ENCODE results near the gene GNL2. TPM values are rescaled to one million over a fixed set of nuclear protein-coding genes. Genes with fewer than 3 reads are reported as not detected.

GNL2 gene
- total and polyA plus RNA-seq, 9 of the 15 experiments (the other 6 are each of a cell fraction or from before 2014, with no cell fraction given) = 156 to 371 (median 263) TPM

GRCh38 chr1:37605806-37606474 is 10.2 kb upstream of the GNL2 start (continued):
- TF ChIP-seq ZNF592 (IDR thresholded peaks at IDR 0.05) (no peak), CCAR2 (IDR thresholded peaks at IDR 0.05; ENCODE audit: low read depth, low read length) (no peak), ARNT (IDR thresholded peaks at IDR 0.05) (no peak), KLF10 (CRISPR knock-in tag; IDR thresholded peaks at IDR 0.05) (no peak), MGA (IDR thresholded peaks at IDR 0.05) (no peak), NRF1 (conservative IDR thresholded peaks at IDR 0.05 in 1 of 2, IDR thresholded peaks at IDR 0.05 in 1 of 2) (no peak), KAT2B (IDR thresholded peaks at IDR 0.05; ENCODE audit: low read depth, low read length) (no peak), SLC30A9 (CRISPR knock-in tag; IDR thresholded peaks at IDR 0.05) (no peak), DMBX1 (CRISPR knock-in tag; IDR thresholded peaks at IDR 0.05; ENCODE audit: borderline replicate concordance) (no peak), ZNF766 (CRISPR knock-in tag; conservative IDR thresholded peaks at IDR 0.05) (no peak)
